SK-N-MC (cell line): ENCODE measurements around the gene CD34.

Experiments used
- EZH2 ChIP-seq: fragments of 200-600 bp; sonication (generic); IDR thresholded peaks from one replicate; pipeline ENCODE4 v1.6.1; 2017; ENCODE audit warnings: antibody characterized with exemption
- FOXP2 ChIP-seq: optimal IDR thresholded peaks from 2 replicates; pipeline ENCODE3; 2011; ENCODE audit warnings: mild to moderate bottlenecking, moderate library complexity; ENCODE audit not compliant: insufficient read depth; ENCODE audit errors: extremely low read length, control extremely low read depth
- POLR2AphosphoS5 ChIP-seq: IDR thresholded peaks from 2 replicates; pipeline ENCODE4 v1.6.1; 2012; ENCODE audit warnings: mild to moderate bottlenecking, low read depth, low read length, borderline replicate concordance

DNA sequence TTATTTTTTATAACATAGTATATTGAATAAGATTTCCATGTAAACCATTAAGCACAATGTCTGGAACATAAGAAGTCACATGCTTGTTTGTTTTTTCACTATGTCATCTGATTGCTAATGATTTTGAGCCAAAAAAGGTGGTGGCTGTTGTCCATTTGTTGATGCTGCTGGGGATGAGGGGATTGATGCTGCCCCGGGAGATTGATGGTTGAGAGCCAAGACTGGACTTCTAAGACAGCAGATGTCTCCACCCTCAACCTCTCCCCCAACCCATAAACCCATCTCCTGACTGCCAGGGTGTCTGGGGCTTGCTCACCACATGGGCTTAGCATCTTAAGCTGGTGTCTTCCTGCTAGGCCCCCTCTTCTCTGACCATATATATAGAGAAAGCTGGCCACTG is 35.8 kb upstream of the CD34 start:
- no peak for TF ChIP-seq EZH2
- no peak for TF ChIP-seq POLR2AphosphoS5
- TF ChIP-seq FOXP2: no peak
